ENCODE results near the gene EMP1.

The EMP1 gene

DNA sequence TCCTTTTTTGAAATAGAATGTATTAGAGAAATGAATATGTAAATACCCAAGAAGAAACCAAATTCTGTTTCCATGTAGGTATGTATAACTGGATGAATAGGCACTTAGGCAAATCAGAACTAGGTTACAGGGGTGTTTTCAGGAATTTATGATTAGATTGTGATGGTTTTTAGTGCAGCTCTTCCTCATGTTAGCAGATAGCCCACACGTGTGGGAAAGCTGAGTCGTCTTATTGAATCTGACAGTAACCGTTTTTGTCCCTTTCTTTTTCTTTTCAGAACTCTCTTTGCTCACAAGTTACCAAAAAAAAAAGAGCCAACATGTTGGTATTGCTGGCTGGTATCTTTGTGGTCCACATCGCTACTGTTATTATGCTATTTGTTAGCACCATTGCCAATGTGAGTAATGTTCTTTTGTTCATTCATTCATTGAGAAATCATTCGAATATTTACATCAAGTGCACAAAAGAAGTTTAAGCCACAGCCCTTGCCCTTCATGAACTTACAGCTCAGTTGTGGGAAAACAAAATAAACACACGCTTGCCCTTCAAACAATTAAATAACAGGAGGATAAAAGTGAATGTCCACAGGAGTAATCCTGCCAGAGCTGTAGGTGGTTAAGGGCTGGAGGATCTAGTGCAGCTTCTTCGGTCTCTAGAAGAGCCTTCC, 14.8 kb downstream of the EMP1 start:
- peaks cover 14 to 59% (median 54%) of the 10 kb centered on the region in 5 donors for H3K4me1 ChIP-seq (ENCODE audit: control insufficient read depth in 5 of 5, insufficient read depth in 5 of 5, low read length in 5 of 5)
- H3K9ac ChIP-seq (ENCODE audit: low read length in 5 of 5), result peak overlapping the region in 1 of 5 donors; percentile 54
- H3K27ac ChIP-seq (ENCODE audit: low read depth, low read length), result peak overlapping the region; percentile 66
- no peaks in the 10 kb centered on the region for H3K27me3 ChIP-seq (ENCODE audit: control insufficient read depth in 5 of 5, insufficient read depth in 4 of 5, low read length in 5 of 5)
- H3K36me3 ChIP-seq (ENCODE audit: control insufficient read depth in 5 of 5, insufficient read depth in 5 of 5, low read length in 5 of 5), result peaks cover 47 to 92% (median 72%) of the 10 kb centered on the region in 5 donors
- H3K4me3 ChIP-seq (ENCODE audit: low read depth in 1 of 5, low read length in 5 of 5), result no peak overlapping the region
- H3K9me3 ChIP-seq (ENCODE audit: control insufficient read depth in 5 of 5, low read length in 5 of 5), result no peaks in the 10 kb centered on the region

DNA sequence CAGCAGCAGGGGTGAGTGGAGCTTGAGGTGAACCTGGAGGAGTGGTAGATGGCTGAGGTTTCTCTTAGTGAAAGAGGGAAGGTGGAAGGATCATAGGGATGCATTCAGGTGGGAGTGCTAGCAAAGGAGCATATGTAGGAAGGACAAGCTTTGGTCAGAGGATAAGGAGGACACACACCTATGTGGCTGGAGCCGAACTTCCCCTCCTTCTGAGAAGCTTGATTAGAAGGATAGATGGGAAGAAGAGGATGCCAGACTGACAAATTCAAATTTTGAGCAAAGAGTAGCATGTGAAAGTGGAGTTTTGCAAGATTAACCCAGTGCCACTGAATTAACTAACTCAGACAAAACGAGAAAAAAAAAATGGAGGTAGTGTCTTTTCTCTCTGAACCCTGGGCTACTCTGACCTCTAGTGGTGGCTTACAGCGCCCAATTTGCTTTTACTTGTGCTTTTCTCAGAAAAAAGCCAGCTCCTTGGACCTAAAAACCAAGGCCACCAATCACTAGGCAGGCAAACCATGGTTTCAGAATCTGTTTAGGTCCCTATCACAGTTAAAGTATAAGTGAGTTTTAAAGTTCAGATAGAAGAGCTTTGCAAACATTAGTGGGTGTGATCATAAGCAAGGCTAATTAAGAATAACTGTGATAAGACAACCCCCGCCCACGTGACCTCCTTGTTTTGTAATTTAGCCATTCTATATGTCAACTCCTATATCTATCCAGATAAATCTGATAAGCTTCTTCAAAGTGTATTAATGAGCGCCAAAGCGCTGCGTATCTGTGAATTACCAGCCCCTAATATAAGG, 15.5 kb downstream of the EMP1 start:
- Histone ChIP-seq H3K9me3 (ENCODE audit: control insufficient read depth in 5 of 5, low read length in 5 of 5) (no peaks in the 10 kb centered on the region), H3K36me3 (ENCODE audit: control insufficient read depth in 5 of 5, insufficient read depth in 5 of 5, low read length in 5 of 5) (peaks cover 55 to 97% (median 78%) of the 10 kb centered on the region in 5 donors), H3K4me1 (ENCODE audit: control insufficient read depth in 5 of 5, insufficient read depth in 5 of 5, low read length in 5 of 5) (peaks cover 14 to 51% (median 46%) of the 10 kb centered on the region in 5 donors), H3K4me3 (ENCODE audit: low read depth in 1 of 5, low read length in 5 of 5) (no peak overlapping the region), H3K9ac (ENCODE audit: low read length in 5 of 5) (peak overlapping the region in 1 of 5 donors; percentile 13), H3K27me3 (ENCODE audit: control insufficient read depth in 5 of 5, insufficient read depth in 4 of 5, low read length in 5 of 5) (no peaks in the 10 kb centered on the region), H3K27ac (ENCODE audit: low read depth, low read length) (peak overlapping the region; percentile 66)

DNA sequence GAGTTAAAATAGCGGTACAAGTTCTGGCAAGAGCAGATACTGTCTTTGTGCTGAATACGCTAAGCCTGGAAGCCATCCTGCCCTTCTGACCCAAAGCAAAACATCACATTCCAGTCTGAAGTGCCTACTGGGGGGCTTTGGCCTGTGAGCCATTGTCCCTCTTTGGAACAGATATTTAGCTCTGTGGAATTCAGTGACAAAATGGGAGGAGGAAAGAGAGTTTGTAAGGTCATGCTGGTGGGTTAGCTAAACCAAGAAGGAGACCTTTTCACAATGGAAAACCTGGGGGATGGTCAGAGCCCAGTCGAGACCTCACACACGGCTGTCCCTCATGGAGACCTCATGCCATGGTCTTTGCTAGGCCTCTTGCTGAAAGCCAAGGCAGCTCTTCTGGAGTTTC, 18.5 kb downstream of the EMP1 start:
- Histone ChIP-seq H3K4me3 (ENCODE audit: low read depth in 1 of 5, low read length in 5 of 5) (no peak overlapping the region), H3K27ac (ENCODE audit: low read depth, low read length) (peak overlapping the region; percentile 45), H3K36me3 (ENCODE audit: control insufficient read depth in 5 of 5, insufficient read depth in 5 of 5, low read length in 5 of 5) (peaks cover 50 to 88% (median 75%) of the 10 kb centered on the region in 5 donors), H3K9me3 (ENCODE audit: control insufficient read depth in 5 of 5, low read length in 5 of 5) (no peaks in the 10 kb centered on the region), H3K27me3 (ENCODE audit: control insufficient read depth in 5 of 5, insufficient read depth in 4 of 5, low read length in 5 of 5) (no peaks in the 10 kb centered on the region), H3K4me1 (ENCODE audit: control insufficient read depth in 5 of 5, insufficient read depth in 5 of 5, low read length in 5 of 5) (peaks cover 2 to 22% (median 17%) of the 10 kb centered on the region in 5 donors), H3K9ac (ENCODE audit: low read length in 5 of 5) (peak overlapping the region in 1 of 5 donors; percentile 32)

DNA sequence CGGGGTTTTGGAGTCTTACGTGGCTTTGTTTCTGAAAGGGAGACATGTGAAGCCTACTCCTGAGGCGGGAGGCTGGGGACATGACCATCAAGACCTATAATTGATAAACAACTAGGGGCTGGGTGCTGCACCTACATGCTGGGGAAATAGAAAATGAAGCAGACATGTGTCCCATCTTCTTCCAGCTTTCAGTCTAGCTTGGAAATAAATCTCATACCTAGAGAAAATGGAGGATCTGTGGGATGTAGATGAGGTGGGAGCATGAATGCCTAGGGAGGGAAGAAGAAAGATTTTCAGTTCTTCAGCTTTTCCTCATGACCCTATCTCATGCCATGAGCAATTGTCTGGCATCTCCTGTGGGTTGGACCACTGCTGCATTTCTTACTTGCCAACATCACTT, 22.1 kb downstream of the EMP1 start:
- H3K27ac ChIP-seq (ENCODE audit: low read depth, low read length), result peak overlapping the region; percentile 37
- no peak overlapping the region for H3K9ac ChIP-seq (ENCODE audit: low read length in 5 of 5)

DNA sequence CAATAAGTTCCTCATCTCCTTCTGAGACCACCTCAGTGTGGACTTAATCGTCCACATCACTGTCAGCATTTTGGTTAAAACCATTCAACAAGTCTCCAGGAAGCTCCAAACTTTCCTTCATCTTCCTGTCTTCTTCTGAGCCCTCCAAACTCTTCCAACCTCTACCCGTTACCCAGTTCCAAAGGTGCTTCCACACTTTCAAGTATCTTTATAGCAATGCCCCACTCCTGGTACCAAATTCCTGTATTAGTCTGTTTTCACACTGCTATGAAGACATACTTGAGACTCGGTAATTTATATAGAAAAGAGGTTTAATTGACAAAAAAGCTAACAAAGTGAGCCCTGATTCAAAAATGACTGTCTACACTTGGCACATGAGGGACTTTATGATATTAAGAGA, 22.8 kb downstream of the EMP1 start:
- H3K4me3 ChIP-seq (ENCODE audit: low read depth in 1 of 5, low read length in 5 of 5), result no peak overlapping the region
- no peak overlapping the region for H3K27ac ChIP-seq (ENCODE audit: low read depth, low read length)
- peaks cover 19 to 46% (median 36%) of the 10 kb centered on the region in 5 donors for H3K36me3 ChIP-seq (ENCODE audit: control insufficient read depth in 5 of 5, insufficient read depth in 5 of 5, low read length in 5 of 5)
- no peaks in the 10 kb centered on the region for H3K27me3 ChIP-seq (ENCODE audit: control insufficient read depth in 5 of 5, insufficient read depth in 4 of 5, low read length in 5 of 5)
- no peak overlapping the region for H3K9ac ChIP-seq (ENCODE audit: low read length in 5 of 5)
- no peaks in the 10 kb centered on the region for H3K9me3 ChIP-seq (ENCODE audit: control insufficient read depth in 5 of 5, low read length in 5 of 5)
- peaks cover 4 to 25% (median 18%) of the 10 kb centered on the region in 5 donors for H3K4me1 ChIP-seq (ENCODE audit: control insufficient read depth in 5 of 5, insufficient read depth in 5 of 5, low read length in 5 of 5)

More for the DNA sequence above, 22.1 kb downstream of the EMP1 start:
- H3K4me3 ChIP-seq (ENCODE audit: low read depth in 1 of 5, low read length in 5 of 5), result no peak overlapping the region
- H3K36me3 ChIP-seq (ENCODE audit: control insufficient read depth in 5 of 5, insufficient read depth in 5 of 5, low read length in 5 of 5), result peaks cover 24 to 53% (median 43%) of the 10 kb centered on the region in 5 donors
- H3K9me3 ChIP-seq (ENCODE audit: control insufficient read depth in 5 of 5, low read length in 5 of 5), result no peaks in the 10 kb centered on the region
- no peaks in the 10 kb centered on the region for H3K27me3 ChIP-seq (ENCODE audit: control insufficient read depth in 5 of 5, insufficient read depth in 4 of 5, low read length in 5 of 5)
- H3K4me1 ChIP-seq (ENCODE audit: control insufficient read depth in 5 of 5, insufficient read depth in 5 of 5, low read length in 5 of 5), result peaks cover 0 to 19% (median 14%) of the 10 kb centered on the region in 5 donors

DNA sequence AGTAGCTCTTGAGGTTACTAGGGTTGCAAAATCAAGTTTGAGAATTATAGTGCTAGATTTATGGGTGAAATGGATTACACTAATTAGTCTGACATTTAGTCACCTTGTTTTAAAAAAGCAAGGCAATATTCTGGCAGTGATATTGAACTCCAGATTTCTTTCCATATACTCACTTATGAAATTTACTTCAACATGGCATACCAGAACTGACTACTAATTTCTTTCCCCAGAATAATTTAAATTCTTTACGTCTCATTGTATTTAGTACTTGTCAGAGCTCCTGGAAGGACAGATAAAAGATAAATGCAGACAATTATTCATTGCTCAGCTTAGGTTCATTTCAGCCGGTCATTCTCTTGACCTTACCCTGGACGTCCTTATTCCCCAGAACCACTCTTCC, 24.3 kb downstream of the EMP1 start:
- H3K27me3 ChIP-seq (ENCODE audit: control insufficient read depth in 5 of 5, insufficient read depth in 4 of 5, low read length in 5 of 5), result no peaks in the 10 kb centered on the region
- H3K4me3 ChIP-seq (ENCODE audit: low read depth in 1 of 5, low read length in 5 of 5), result no peak overlapping the region
- H3K36me3 ChIP-seq (ENCODE audit: control insufficient read depth in 5 of 5, insufficient read depth in 5 of 5, low read length in 5 of 5), result peaks cover 17 to 31% (median 22%) of the 10 kb centered on the region in 5 donors
- no peak overlapping the region for H3K9ac ChIP-seq (ENCODE audit: low read length in 5 of 5)
- H3K9me3 ChIP-seq (ENCODE audit: control insufficient read depth in 5 of 5, low read length in 5 of 5), result no peaks in the 10 kb centered on the region
- peak overlapping the region; percentile 61 for H3K27ac ChIP-seq (ENCODE audit: low read depth, low read length)
- H3K4me1 ChIP-seq (ENCODE audit: control insufficient read depth in 5 of 5, insufficient read depth in 5 of 5, low read length in 5 of 5), result peaks cover 4 to 25% (median 18%) of the 10 kb centered on the region in 5 donors

DNA sequence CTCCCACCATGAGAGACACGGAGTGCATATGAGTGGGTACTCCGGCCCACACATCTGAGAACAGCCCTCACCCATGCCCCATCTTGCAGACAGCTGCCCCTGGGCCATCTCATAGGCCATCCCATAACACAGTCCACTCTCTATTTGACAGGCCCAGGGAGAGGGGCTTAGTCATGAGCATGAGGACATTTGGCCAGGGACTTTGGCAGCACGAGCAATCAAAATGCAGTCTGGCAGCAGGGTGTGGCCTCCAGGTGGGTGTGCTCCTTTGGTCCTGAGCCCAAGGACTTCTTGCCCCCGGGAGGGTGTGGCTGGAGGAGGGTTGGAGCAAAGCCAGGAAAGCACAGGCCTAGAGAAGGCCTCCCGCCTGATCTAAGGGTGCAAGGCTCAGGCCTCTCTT, 25.6 kb downstream of the EMP1 start:
- H3K9me3 ChIP-seq (ENCODE audit: control insufficient read depth in 5 of 5, low read length in 5 of 5), result no peaks in the 10 kb centered on the region
- no peaks in the 10 kb centered on the region for H3K27me3 ChIP-seq (ENCODE audit: control insufficient read depth in 5 of 5, insufficient read depth in 4 of 5, low read length in 5 of 5)
- H3K9ac ChIP-seq (ENCODE audit: low read length in 5 of 5), result no peak overlapping the region
- H3K27ac ChIP-seq (ENCODE audit: low read depth, low read length), result peak overlapping the region; percentile 81
- H3K36me3 ChIP-seq (ENCODE audit: control insufficient read depth in 5 of 5, insufficient read depth in 5 of 5, low read length in 5 of 5), result peaks cover 5 to 18% (median 11%) of the 10 kb centered on the region in 5 donors
- H3K4me1 ChIP-seq (ENCODE audit: control insufficient read depth in 5 of 5, insufficient read depth in 5 of 5, low read length in 5 of 5), result peaks cover 4 to 25% (median 18%) of the 10 kb centered on the region in 5 donors
- no peak overlapping the region for H3K4me3 ChIP-seq (ENCODE audit: low read depth in 1 of 5, low read length in 5 of 5)

DNA sequence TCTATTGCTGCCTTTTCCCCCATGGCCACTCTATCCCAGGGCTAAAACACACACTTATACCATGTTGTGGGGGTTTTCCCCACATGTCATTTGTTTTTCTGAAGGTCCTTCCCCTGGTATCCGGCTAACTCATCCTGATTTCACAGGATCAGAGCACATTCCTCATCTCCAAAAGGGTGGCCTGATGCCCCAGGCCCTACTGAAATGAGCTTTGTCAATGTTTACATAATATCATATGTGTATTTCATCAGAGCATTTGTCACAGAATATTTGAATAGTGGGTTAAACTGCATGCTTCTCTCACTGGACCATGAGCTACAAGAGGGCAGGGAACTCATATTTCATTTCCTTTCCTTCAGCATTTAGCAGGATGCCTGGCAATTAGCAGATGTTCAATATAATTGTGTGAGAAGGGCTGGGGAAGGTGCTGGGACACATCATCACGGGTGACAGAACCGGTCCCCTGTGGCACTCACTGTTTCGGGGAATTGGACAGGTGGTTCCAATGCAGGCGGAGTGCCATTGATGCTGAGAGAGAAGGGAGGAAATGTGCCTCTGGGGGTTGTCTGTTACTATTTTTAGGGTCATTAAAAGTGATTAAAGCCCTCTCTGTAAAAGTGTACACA, 26.8 kb downstream of the EMP1 start:
- peak overlapping the region in 1 of 5 donors; percentile 21 for H3K9ac ChIP-seq (ENCODE audit: low read length in 5 of 5)
- peaks cover 0 to 8% (median 7%) of the 10 kb centered on the region in 5 donors for H3K36me3 ChIP-seq (ENCODE audit: control insufficient read depth in 5 of 5, insufficient read depth in 5 of 5, low read length in 5 of 5)
- peaks cover 4 to 25% (median 18%) of the 10 kb centered on the region in 5 donors for H3K4me1 ChIP-seq (ENCODE audit: control insufficient read depth in 5 of 5, insufficient read depth in 5 of 5, low read length in 5 of 5)
- H3K4me3 ChIP-seq (ENCODE audit: low read depth in 1 of 5, low read length in 5 of 5), result no peak overlapping the region
- no peaks in the 10 kb centered on the region for H3K9me3 ChIP-seq (ENCODE audit: control insufficient read depth in 5 of 5, low read length in 5 of 5)
- H3K27me3 ChIP-seq (ENCODE audit: control insufficient read depth in 5 of 5, insufficient read depth in 4 of 5, low read length in 5 of 5), result no peaks in the 10 kb centered on the region
- H3K27ac ChIP-seq (ENCODE audit: low read depth, low read length), result peak overlapping the region; percentile 81

DNA sequence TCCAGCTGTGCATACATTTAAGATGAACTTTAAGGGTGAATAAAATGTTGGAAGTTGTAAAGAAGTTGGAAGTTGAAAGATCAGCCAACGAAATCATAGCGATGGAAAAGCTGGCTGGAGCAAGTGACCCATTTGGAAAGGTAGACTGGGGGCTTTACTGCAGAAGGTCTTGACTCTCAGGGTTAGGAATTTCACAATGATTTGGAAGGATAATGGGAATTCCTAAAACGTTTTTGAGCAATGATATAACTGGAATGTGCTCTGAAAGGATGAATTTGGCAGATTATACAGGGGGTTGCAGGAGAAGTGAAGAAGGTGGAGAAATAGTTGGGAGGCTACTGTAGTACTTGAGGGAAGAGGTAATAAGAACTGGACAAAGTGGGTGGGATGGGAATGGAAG, 27.4 kb downstream of the EMP1 start:
- Histone ChIP-seq H3K9ac (ENCODE audit: low read length in 5 of 5) (peak overlapping the region in 1 of 5 donors; percentile 21), H3K27ac (ENCODE audit: low read depth, low read length) (peak overlapping the region; percentile 81), H3K36me3 (ENCODE audit: control insufficient read depth in 5 of 5, insufficient read depth in 5 of 5, low read length in 5 of 5) (peaks cover 0 to 2% (median under 1%) of the 10 kb centered on the region in 5 donors), H3K4me1 (ENCODE audit: control insufficient read depth in 5 of 5, insufficient read depth in 5 of 5, low read length in 5 of 5) (peaks cover 4 to 25% (median 18%) of the 10 kb centered on the region in 5 donors), H3K4me3 (ENCODE audit: low read depth in 1 of 5, low read length in 5 of 5) (no peak overlapping the region), H3K27me3 (ENCODE audit: control insufficient read depth in 5 of 5, insufficient read depth in 4 of 5, low read length in 5 of 5) (no peaks in the 10 kb centered on the region), H3K9me3 (ENCODE audit: control insufficient read depth in 5 of 5, low read length in 5 of 5) (no peaks in the 10 kb centered on the region)
